Measurements from ENCODE around the gene ZNF888.

Gene ZNF888

GRCh38 chr19:52943134-52943883 lies 20.1 kb upstream of the ZNF888 start:
- TF ChIP-seq FOXP2 (optimal IDR thresholded peaks at IDR 0.05; ENCODE audit: borderline replicate concordance, extremely low read depth, extremely low read length, insufficient read depth) (no peak), POLR2AphosphoS5 (IDR thresholded peaks at IDR 0.05; ENCODE audit: low read depth, low read length) (no peak), TAF1 (IDR thresholded peaks at IDR 0.05; ENCODE audit: borderline replicate concordance, insufficient read depth, low read length) (no peak), REST (IDR thresholded peaks at IDR 0.05; ENCODE audit: insufficient read depth in 1 of 2, low read depth in 2 of 2, low read length in 2 of 2) (no peak), SIN3A (IDR thresholded peaks at IDR 0.05; ENCODE audit: borderline replicate concordance, insufficient read depth, low read length) (no peak)

DNA sequence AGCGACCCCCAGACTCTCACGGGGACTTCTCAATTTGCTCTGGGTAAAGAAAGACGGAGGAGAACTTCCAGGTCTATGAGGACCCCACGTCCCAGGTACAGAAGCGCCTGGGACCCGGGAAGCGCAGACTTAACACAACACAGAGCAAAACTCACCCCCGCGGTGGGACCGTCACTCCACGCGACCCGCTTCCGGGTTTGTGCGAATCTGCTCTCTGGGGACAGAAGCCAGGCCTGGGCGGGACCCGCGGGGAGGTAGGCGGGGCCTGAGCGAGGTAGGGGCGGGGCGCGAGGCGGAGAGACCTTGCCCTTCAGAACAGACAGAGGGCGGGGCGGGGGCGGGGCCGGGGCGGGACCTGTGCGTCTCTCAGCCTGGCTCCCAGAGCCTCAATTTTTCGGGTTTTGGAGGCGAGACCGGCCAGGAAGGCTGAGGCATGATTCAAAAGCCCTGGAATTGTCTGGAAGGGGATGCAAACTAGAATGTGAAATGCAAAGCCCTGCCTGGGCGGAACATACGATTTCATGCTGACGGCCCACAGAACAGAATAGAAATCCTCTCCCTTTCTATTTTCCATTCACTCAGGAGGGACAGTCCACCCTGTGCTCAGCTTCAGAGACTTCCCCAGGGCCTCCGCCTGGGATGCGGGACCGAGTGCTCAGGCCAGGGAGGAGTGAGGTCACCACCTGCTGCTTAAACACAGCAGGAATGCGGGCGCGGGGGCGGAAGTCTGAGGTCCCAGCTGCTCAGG lies 19.3 kb upstream of the ZNF888 start:
- no peak for TF ChIP-seq TAF1 (IDR thresholded peaks at IDR 0.05; ENCODE audit: borderline replicate concordance, insufficient read depth, low read length)
- no peak for TF ChIP-seq REST (IDR thresholded peaks at IDR 0.05; ENCODE audit: insufficient read depth in 1 of 2, low read depth in 2 of 2, low read length in 2 of 2)
- TF ChIP-seq POLR2AphosphoS5 (IDR thresholded peaks at IDR 0.05; ENCODE audit: low read depth, low read length) = no peak
- no peak for TF ChIP-seq FOXP2 (optimal IDR thresholded peaks at IDR 0.05; ENCODE audit: borderline replicate concordance, extremely low read depth, extremely low read length, insufficient read depth)
- TF ChIP-seq SIN3A (IDR thresholded peaks at IDR 0.05; ENCODE audit: borderline replicate concordance, insufficient read depth, low read length) = no peak

GRCh38 chr19:52941941-52942385 lies 18.7 kb upstream of the ZNF888 start:
- TF ChIP-seq TAF1 (IDR thresholded peaks at IDR 0.05; ENCODE audit: borderline replicate concordance, insufficient read depth, low read length) (no peak), FOXP2 (optimal IDR thresholded peaks at IDR 0.05; ENCODE audit: borderline replicate concordance, extremely low read depth, extremely low read length, insufficient read depth) (no peak), REST (IDR thresholded peaks at IDR 0.05; ENCODE audit: insufficient read depth in 1 of 2, low read depth in 2 of 2, low read length in 2 of 2) (no peak), POLR2AphosphoS5 (IDR thresholded peaks at IDR 0.05; ENCODE audit: low read depth, low read length) (no peak), SIN3A (IDR thresholded peaks at IDR 0.05; ENCODE audit: borderline replicate concordance, insufficient read depth, low read length) (no peak)

DNA sequence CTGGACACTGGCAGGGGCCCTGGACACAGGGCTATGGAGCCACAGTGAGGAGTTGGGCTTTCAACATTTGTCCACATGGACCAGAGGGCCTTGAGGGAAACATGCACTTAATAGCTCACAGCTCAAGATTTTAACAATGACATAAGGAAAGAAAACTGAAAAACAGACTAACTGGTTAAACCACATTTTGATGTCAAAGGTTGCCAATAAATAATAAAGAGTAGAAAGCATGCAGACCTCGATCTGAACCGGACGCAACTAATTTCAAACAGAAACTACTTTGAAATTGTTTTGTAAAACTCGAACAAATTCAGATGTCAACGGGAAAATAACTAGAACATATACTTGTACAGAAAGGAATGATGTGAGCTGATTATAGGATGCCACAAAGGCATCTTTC lies 15.5 kb upstream of the ZNF888 start:
- TF ChIP-seq FOXP2 (optimal IDR thresholded peaks at IDR 0.05; ENCODE audit: borderline replicate concordance, extremely low read depth, extremely low read length, insufficient read depth) (no peak), POLR2AphosphoS5 (IDR thresholded peaks at IDR 0.05; ENCODE audit: low read depth, low read length) (no peak), TAF1 (IDR thresholded peaks at IDR 0.05; ENCODE audit: borderline replicate concordance, insufficient read depth, low read length) (no peak), REST (IDR thresholded peaks at IDR 0.05; ENCODE audit: insufficient read depth in 1 of 2, low read depth in 2 of 2, low read length in 2 of 2) (no peak), SIN3A (IDR thresholded peaks at IDR 0.05; ENCODE audit: borderline replicate concordance, insufficient read depth, low read length) (no peak)
